Left cardiac atrium (tissue), 4 donors: ENCODE results near the gene SRCAP. TPM values are rescaled to one million over a fixed set of nuclear protein-coding genes. Genes with fewer than 3 reads are reported as not detected.

ENCODE experiments used
- ATAC-seq, 2 donors: fragments of 200-7000 bp; cut with Tn5 transposase; one replicate each; pipeline ENCODE4 v1.9.1; 2020; ENCODE audit warnings: mild to moderate bottlenecking in 2 of 2, moderate library complexity in 2 of 2
- DNase-seq: peaks from one replicate; pipeline ENCODE4 v3.0.0-alpha.2; 2020
- intact Hi-C, 2 donors: fragments of 100-400 bp; cut with DNase I; formaldehyde crosslinking; loops; one replicate each; pipeline versions ENCODE4 v1.14.1 to v1.15.1; 2022 to 2023
- total RNA-seq, 2 donors: library from RNA; stranded (reverse); fragmentation: NEBNext Ultra II Directional; extraction: Animal tissue kit (Norgen Biotek cat#: 25700); gene quantifications; one replicate each; pipeline ENCODE4 v1.2.1, GENCODE V29; 2021
- donor health status: DM: no; HTN: yes; CAD: no.
- donor health status: DM: no; HTN: yes; CAD: no; lungs with severe emphysema.
- donor health status: DM: yes; HTN: yes; CAD: no.
- donor health status: Dilated cardiomyopathy.

Gene SRCAP
- total RNA-seq, 2 donors from 2014 or later = 42.3 to 45.9 TPM

GRCh38 chr16:30747331-30747730, 48.4 kb downstream of the SRCAP start:
- DNase-seq (no peak), ATAC-seq (no peak)
- intact Hi-C loops = no loop called here

- DNase-seq = peak; percentile 100
- ATAC-seq = peak; percentile 99
- intact Hi-C loops = no loop called here
These were observed 49.0 kb downstream of the SRCAP start, which contains the start of gene PHKG2 for GRCh38 chr16:30747799-30748633. PHKG2 (plus strand) TSS chr16:30748425; CDS start chr16:30748821, 396 bp downstream.

GRCh38 chr16:30748634-30749445, 49.9 kb downstream of the SRCAP start:
- DNase-seq = peak; percentile 68
- ATAC-seq = peak; percentile 35 to 68
- intact Hi-C loops = no loop called here

- no peak for ATAC-seq
- intact Hi-C loops = no loop called here
- no peak for DNase-seq
These were observed 51.2 kb downstream of the SRCAP start for GRCh38 chr16:30750201-30750600.

- no peak for DNase-seq
- intact Hi-C loops = no loop called here
- no peak for ATAC-seq
These were observed 52.0 kb downstream of the SRCAP start for GRCh38 chr16:30750876-30751465.

GRCh38 chr16:30753596-30753995, 54.6 kb downstream of the SRCAP start:
- DNase-seq (no peak), ATAC-seq (no peak)
- intact Hi-C loops = no loop called here

- no peak for ATAC-seq
- intact Hi-C loops = no loop called here
- DNase-seq = no peak
These were observed 57.2 kb downstream of the SRCAP start for GRCh38 chr16:30755955-30756780.

- no peak for ATAC-seq
- intact Hi-C loops = no loop called here
- DNase-seq = no peak
These were observed 57.8 kb downstream of the SRCAP start for GRCh38 chr16:30756781-30757100.

- no peak for DNase-seq
- intact Hi-C loops = no loop called here
- ATAC-seq = no peak
These were observed 58.3 kb downstream of the SRCAP start for GRCh38 chr16:30757316-30757715.

- ATAC-seq (no peak), DNase-seq (no peak)
- intact Hi-C loops = no loop called here
These were observed 60.1 kb downstream of the SRCAP start for GRCh38 chr16:30758988-30759491.

- DNase-seq (no peak), ATAC-seq (no peak)
- intact Hi-C loops = no loop called here
These were observed 61.1 kb downstream of the SRCAP start for GRCh38 chr16:30760001-30760559.

GRCh38 chr16:30760577-30761426, 61.8 kb downstream of the SRCAP start:
- intact Hi-C loops = no loop called here
- DNase-seq = no peak
- ATAC-seq = no peak

- no peak for DNase-seq
- intact Hi-C loops = no loop called here
- ATAC-seq = peak; percentile 8 to 52
These were observed 62.5 kb downstream of the SRCAP start for GRCh38 chr16:30761427-30761927.

- peak; percentile 97 to 99 for ATAC-seq
- peak; percentile 96 for DNase-seq
- intact Hi-C loops = no loop called here
These were observed 63.2 kb downstream of the SRCAP start, which contains the start of the genes CFAP119 and RNF40 for GRCh38 chr16:30761928-30762902. CFAP119 (minus strand) TSS chr16:30762062; CDS start chr16:30761748, 314 bp downstream. RNF40 (plus strand) TSS chr16:30762322; CDS start chr16:30762546, 224 bp downstream.

- ATAC-seq (no peak), DNase-seq (no peak)
- intact Hi-C loops = no loop called here
These were observed 64.2 kb downstream of the SRCAP start for GRCh38 chr16:30762991-30763725.

GRCh38 chr16:30764086-30764485, 65.1 kb downstream of the SRCAP start:
- intact Hi-C loops = no loop called here
- DNase-seq = no peak
- no peak for ATAC-seq
